Measurements from ENCODE around the gene RHOD.

DNA sequence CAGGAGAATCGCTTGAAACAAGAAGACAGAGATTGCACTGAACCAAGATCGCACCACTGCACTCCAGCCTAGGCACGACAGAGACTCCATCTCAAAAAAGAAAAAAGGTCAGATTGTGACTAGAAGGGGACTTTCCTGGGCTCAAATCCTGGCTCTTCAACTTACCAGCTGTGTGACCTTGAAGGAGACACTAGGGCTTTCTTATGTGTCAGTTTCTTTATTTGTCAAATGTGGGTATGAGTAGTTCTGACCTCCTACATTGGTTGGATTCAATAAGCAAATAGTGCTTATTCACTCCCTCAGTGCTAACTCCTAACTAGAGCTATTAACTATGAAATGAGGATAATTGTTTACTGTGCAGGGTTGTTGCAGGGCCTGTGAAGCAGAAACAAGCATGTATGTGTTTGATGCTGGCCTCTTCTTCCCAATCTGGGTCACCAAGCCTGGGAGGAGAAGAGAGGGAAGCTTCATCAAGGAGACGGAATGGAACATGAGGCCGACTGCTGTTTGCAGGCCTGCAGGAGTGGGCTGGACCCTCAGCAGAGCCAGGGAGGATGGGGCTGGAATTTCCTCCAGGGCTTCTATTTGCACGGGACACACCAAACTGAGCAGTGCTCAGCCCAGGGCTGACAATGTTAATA, 22.5 kb downstream of the RHOD start:
- TF ChIP-seq, protein P1, sequence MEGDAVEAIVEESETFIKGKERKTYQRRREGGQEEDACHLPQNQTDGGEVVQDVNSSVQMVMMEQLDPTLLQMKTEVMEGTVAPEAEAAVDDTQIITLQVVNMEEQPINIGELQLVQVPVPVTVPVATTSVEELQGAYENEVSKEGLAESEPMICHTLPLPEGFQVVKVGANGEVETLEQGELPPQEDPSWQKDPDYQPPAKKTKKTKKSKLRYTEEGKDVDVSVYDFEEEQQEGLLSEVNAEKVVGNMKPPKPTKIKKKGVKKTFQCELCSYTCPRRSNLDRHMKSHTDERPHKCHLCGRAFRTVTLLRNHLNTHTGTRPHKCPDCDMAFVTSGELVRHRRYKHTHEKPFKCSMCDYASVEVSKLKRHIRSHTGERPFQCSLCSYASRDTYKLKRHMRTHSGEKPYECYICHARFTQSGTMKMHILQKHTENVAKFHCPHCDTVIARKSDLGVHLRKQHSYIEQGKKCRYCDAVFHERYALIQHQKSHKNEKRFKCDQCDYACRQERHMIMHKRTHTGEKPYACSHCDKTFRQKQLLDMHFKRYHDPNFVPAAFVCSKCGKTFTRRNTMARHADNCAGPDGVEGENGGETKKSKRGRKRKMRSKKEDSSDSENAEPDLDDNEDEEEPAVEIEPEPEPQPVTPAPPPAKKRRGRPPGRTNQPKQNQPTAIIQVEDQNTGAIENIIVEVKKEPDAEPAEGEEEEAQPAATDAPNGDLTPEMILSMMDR (IDR thresholded peaks at IDR 0.05; ENCODE audit: poor library complexity, severe bottlenecking) = no peak
- TF ChIP-seq, protein P2, sequence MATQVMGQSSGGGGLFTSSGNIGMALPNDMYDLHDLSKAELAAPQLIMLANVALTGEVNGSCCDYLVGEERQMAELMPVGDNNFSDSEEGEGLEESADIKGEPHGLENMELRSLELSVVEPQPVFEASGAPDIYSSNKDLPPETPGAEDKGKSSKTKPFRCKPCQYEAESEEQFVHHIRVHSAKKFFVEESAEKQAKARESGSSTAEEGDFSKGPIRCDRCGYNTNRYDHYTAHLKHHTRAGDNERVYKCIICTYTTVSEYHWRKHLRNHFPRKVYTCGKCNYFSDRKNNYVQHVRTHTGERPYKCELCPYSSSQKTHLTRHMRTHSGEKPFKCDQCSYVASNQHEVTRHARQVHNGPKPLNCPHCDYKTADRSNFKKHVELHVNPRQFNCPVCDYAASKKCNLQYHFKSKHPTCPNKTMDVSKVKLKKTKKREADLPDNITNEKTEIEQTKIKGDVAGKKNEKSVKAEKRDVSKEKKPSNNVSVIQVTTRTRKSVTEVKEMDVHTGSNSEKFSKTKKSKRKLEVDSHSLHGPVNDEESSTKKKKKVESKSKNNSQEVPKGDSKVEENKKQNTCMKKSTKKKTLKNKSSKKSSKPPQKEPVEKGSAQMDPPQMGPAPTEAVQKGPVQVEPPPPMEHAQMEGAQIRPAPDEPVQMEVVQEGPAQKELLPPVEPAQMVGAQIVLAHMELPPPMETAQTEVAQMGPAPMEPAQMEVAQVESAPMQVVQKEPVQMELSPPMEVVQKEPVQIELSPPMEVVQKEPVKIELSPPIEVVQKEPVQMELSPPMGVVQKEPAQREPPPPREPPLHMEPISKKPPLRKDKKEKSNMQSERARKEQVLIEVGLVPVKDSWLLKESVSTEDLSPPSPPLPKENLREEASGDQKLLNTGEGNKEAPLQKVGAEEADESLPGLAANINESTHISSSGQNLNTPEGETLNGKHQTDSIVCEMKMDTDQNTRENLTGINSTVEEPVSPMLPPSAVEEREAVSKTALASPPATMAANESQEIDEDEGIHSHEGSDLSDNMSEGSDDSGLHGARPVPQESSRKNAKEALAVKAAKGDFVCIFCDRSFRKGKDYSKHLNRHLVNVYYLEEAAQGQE (IDR thresholded peaks at IDR 0.05; ENCODE audit: borderline replicate concordance) = no peak
- TF ChIP-seq EZH2 (IDR thresholded peaks at IDR 0.05; ENCODE audit: borderline replicate concordance, insufficient read depth, low read length, poor library complexity, severe bottlenecking) (no peak), EP300 (conservative IDR thresholded peaks at IDR 0.05; ENCODE audit: poor library complexity, severe bottlenecking) (no peak)
